Activated naive CD4-positive, alpha-beta T cell treated with anti-CD3 and anti-CD28 coated beads, Interleukin-2, amount 10 ng/mL, durations not matched to agents 5 hours and 36 hours (primary cell): ENCODE results near the gene PITPNC1. TPM values are rescaled to one million over a fixed set of nuclear protein-coding genes. Genes with fewer than 3 reads are reported as not detected.

Experiments used
- microRNA-seq: library from miRNA; unstranded; fragments of <30 nt; microRNA quantifications from one replicate; pipeline ENCODE4 v1.2.0, GENCODE V29; 2022; ENCODE audit warnings: borderline microRNAs expressed, borderline replicate concordance
- total RNA-seq, 2 experiments: library from RNA; stranded (reverse); gene quantifications; one replicate each; pipeline ENCODE4 v1.2.3, GENCODE V29; 2021

PITPNC1 gene
- total RNA-seq = 10 to 100 TPM; 63.2 to 64.4 TPM

GRCh38 chr17:67376737-67377487 is at the start of gene PITPNC1:
Gene PITPNC1, plus strand, starts transcription at chr17:67377281.

GRCh38 chr17:67366193-67367157 is 10.6 kb upstream of the PITPNC1 start, which contains the start of gene PSMD12:
Gene PSMD12, minus strand, starts transcription at chr17:67366577. Its CDS starts 58 bp downstream, at chr17:67366519.

GRCh38 chr17:67717624-67718324 is 340.7 kb downstream of the PITPNC1 start, which contains the start of gene NOL11:
Gene NOL11, plus strand, starts transcription at chr17:67717936. Its CDS starts 12 bp downstream, at chr17:67717948.

Small RNA genes lying within 50 kb of the gene (microRNA-seq; reads per million reads assigned to microRNA genes)
- not detected for gene MIR548AA2
- not detected for gene MIR548D2

Other genes with a start within 250 kb of the PITPNC1 start
- 10 to 100 TPM; 71.2 to 77.5 TPM for gene HELZ, start 132.1 kb upstream of the PITPNC1 start, total RNA-seq
- 10 to 100 TPM; 36.4 to 39.3 TPM for gene PSMD12, start 10.7 kb upstream of the PITPNC1 start, total RNA-seq